ENCODE data around the gene RPF1. TPM values are rescaled to one million over a fixed set of nuclear protein-coding genes. Genes with fewer than 3 reads are reported as not detected.

RPF1 gene
- total RNA-seq, 1 donor from 2014 or later = 41.8 TPM

DNA sequence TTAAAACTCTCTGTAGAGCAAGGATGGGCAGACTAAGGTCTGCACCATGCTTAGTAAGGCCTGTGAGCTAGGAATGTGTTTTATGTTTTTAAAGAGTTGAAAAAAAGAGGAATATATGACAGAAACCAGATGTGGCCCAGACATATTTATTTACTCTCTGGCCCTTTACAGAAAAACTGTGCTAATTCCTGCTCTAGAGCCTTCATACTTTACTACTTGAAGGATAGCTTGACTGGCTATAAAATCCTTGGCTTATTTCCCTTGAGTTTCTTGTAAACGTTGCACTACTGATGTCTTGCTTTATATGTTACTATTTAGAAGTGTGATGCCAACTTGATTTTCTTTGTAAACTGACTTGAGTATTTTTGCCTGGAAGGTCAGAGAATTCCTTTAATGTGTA, 61.7 kb downstream of the RPF1 start:
- intact Hi-C loops (cut with micrococcal nuclease) = loop anchor here (1.0 to 10.0 kb wide), 3 partner anchors 98 to 606 kb away; no protein-coding TSS in a partner anchor

- intact Hi-C loops (cut with micrococcal nuclease) = loop anchor here (1.0 to 10.0 kb wide), 2 partner anchors 99 to 607 kb away; no protein-coding TSS in a partner anchor
These were observed 62.6 kb downstream of the RPF1 start for GRCh38 chr1:84541679-84542078.

Other genes starting within 250 kb of the RPF1 start
- gene SAMD13, start 177.6 kb upstream of the RPF1 start, total RNA-seq = not detected in 2 replicates
- not detected in 2 replicates for gene DNASE2B, start 80.8 kb upstream of the RPF1 start, total RNA-seq
- gene SPATA1, start 27.1 kb downstream of the RPF1 start, total RNA-seq = 0.29 and 1.3 TPM in 2 replicates
- gene GNG5, start 27.3 kb downstream of the RPF1 start, total RNA-seq = 81.6 and 82.7 TPM in 2 replicates
- 22.2 and 22.8 TPM in 2 replicates for gene CTBS, start 95.2 kb downstream of the RPF1 start, total RNA-seq
- gene SSX2IP, start 211.2 kb downstream of the RPF1 start, total RNA-seq = 14.8 and 15.6 TPM in 2 replicates